ENCODE measurements around the gene NEK10. TPM values are rescaled to one million over a fixed set of nuclear protein-coding genes. Genes with fewer than 3 reads are reported as not detected.
A peak's percentile ranks its signal among the peaks of the same experiment; 100 is the strongest.

Gene NEK10
- total RNA-seq, 1 experiment from 2014 or later: 1.1 TPM

DNA sequence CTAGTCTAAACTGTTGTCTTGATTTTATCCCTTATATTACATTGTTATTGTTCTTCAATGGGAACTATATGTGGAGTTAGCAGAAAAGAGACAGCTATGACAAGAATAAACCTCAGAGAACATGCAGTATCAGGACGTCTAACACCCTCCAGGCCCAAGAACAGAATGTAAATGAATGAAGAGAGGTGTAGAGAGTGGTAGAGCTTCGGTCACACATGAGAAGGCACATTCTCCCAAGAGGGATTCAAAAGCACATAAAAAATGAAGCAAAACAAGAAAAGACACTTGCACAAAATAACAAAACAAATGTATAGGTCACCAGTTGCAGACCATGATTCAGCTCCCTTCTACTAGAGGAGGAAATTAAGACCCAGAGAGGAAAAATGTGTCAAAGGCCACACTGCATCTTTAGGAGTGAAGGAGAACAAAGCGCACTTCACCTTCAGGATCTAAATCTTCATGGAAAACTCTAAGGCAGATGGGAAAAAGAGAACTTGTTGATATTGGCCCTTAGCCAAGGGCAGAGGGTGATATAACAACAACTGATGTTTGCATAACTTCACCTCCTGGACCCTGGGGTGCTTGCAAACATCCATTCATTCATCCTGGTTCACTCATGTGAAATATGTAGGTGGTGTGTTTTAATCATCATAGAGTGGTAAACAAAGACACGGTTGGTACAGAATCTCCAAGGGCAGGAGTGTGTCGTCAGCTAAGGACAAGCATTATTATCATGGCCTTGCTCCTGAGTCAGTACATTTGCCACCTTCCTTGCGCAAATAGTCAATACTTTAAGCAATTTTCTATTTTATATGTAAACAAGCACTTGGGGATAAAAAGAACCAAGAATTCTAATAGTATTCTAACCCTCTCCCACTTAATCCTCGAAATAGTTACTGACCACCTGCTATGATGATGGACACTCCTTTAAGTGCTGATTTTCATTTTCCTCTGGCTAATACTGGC, 8.8 kb downstream of the NEK10 start:
- no peaks in the 10 kb centered on the region for H3K9me3 ChIP-seq (replicated peaks)
- no peaks in the 10 kb centered on the region for H3K27me3 ChIP-seq
- DNase-seq: peak; percentile 51 to 74

DNA sequence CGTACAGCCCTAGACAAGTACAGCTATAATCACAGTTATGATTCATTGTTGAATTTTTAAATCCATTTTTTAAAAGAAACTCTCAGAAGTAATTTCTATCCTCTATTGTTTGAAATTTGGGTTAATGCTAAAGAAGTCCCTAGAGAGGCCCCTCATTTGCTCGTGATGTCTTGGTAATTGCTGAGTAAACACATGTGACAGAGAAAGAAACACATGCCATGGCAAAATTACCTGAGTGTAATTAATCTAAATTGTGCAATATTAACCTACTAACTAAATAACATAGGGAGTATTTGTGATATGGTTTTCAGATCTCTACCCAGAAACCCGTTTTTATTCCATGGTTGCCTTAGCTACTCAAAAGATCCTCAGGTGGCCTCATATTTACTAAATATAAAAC, 10.8 kb downstream of the NEK10 start:
- H3K36me3 ChIP-seq: no peaks in the 10 kb centered on the region
- H3K27me3 ChIP-seq: no peaks in the 10 kb centered on the region
- no peak overlapping the region for H3K4me3 ChIP-seq
- DNase-seq: no peak
- H3K4me1 ChIP-seq: peaks cover 14% of the 10 kb centered on the region; the same call in 1 of the 2 replicates
- H3K9me3 ChIP-seq (replicated peaks): no peaks in the 10 kb centered on the region
- H3K27ac ChIP-seq: no peak overlapping the region

More for the DNA sequence above, 8.8 kb downstream of the NEK10 start:
- Histone ChIP-seq H3K4me3 (no peak overlapping the region), H3K4me1 (peaks cover 14% of the 10 kb centered on the region; the same call in 1 of the 2 replicates), H3K27ac (no peak overlapping the region), H3K36me3 (no peaks in the 10 kb centered on the region)

DNA sequence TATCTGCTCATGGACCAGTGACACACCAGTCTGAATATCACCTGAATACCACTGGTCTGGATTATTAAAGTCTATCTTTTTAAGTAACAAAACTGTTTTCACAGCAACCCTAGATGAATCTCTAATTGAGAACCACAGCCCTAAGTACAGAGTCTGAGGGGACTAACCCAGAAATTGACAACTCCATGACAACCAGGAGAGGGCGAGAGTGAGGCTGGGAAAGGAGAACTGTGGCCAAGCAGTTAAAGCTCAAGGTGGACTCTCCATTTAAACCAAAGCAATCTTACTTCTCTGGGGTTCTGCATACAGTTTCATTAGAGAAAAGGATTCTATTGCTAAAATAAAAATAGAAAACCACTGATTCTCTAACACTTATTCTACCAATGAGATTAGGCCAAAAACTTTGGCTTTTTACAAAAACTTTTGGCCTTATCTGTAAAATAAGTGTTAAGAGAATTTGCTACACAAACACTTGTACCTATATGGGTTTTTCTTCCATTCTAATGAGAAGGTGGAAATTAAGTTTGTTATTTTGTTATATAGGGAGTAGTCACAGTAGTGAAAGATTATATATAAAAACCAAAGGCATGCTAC, 11.4 kb downstream of the NEK10 start:
- no peak overlapping the region for H3K27ac ChIP-seq
- no peaks in the 10 kb centered on the region for H3K9me3 ChIP-seq (replicated peaks)
- H3K4me1 ChIP-seq: peaks cover 14% of the 10 kb centered on the region; the same call in 1 of the 2 replicates
- no peaks in the 10 kb centered on the region for H3K36me3 ChIP-seq
- no peak overlapping the region for H3K4me3 ChIP-seq
- no peaks in the 10 kb centered on the region for H3K27me3 ChIP-seq
- DNase-seq: peak; percentile 61 to 80

DNA sequence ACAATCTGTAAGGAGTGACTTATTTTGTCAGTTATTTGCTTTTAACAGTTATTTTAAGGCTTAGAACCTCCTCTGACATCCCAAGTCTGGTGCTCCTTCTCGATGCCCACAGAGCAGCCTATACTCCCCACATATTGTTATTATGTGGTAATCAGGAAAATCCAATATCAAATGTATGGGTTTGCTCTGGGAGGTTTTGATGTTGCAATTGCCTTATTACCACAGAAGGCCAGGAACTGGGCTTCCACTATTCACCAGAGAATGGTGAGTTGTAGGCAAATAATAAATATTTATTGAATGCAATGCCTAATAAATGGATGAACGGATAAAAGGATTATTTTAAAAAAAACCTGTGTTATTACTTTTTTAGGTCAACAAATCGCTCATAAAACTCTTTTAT, 12.2 kb downstream of the NEK10 start:
- Histone ChIP-seq H3K9me3 (replicated peaks) (no peaks in the 10 kb centered on the region), H3K27ac (no peak overlapping the region), H3K4me1 (peaks cover 14% of the 10 kb centered on the region; the same call in 1 of the 2 replicates), H3K27me3 (no peaks in the 10 kb centered on the region), H3K36me3 (no peaks in the 10 kb centered on the region), H3K4me3 (no peak overlapping the region)
- no peak for DNase-seq

- no peak for DNase-seq
- Histone ChIP-seq H3K36me3 (no peaks in the 10 kb centered on the region), H3K27me3 (no peaks in the 10 kb centered on the region), H3K4me1 (no peaks in the 10 kb centered on the region), H3K9me3 (replicated peaks) (no peaks in the 10 kb centered on the region), H3K27ac (no peak overlapping the region), H3K4me3 (no peak overlapping the region)
Observed at GRCh38 chr3:27354588-27355203, 14.5 kb downstream of the NEK10 start.

DNA sequence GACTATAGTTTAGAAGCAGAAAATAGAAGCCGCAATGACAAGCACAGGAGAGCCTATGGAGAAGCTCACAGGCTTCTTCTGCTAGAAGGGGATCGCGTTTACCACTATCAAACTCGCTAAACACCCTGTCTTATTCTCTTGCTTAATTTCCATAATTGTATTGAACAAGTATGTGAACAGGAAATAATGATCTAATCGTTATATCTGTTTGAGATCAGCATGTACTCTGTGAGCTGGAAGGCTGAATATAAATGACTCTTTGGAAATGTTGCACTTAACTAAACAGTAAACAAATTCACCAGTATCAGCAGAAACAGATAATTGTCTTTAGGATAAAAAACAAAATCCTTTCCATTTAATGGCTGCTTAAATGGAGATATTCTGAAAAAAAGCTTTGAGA, 15.0 kb downstream of the NEK10 start:
- Histone ChIP-seq H3K27ac (no peak overlapping the region), H3K4me1 (no peaks in the 10 kb centered on the region), H3K27me3 (no peaks in the 10 kb centered on the region), H3K4me3 (no peak overlapping the region), H3K9me3 (replicated peaks) (no peaks in the 10 kb centered on the region), H3K36me3 (no peaks in the 10 kb centered on the region)
- no peak for DNase-seq

- Histone ChIP-seq H3K4me3 (no peak overlapping the region), H3K27me3 (no peaks in the 10 kb centered on the region), H3K4me1 (no peaks in the 10 kb centered on the region), H3K27ac (no peak overlapping the region), H3K9me3 (replicated peaks) (no peaks in the 10 kb centered on the region), H3K36me3 (no peaks in the 10 kb centered on the region)
- DNase-seq: no peak
Observed at GRCh38 chr3:27353221-27353620, 16.0 kb downstream of the NEK10 start.

- Histone ChIP-seq H3K27me3 (no peaks in the 10 kb centered on the region), H3K27ac (no peak overlapping the region), H3K4me3 (no peak overlapping the region), H3K9me3 (replicated peaks) (no peaks in the 10 kb centered on the region), H3K36me3 (no peaks in the 10 kb centered on the region), H3K4me1 (no peaks in the 10 kb centered on the region)
- no peak for DNase-seq
Observed at GRCh38 chr3:27352047-27352446, 17.1 kb downstream of the NEK10 start.

DNA sequence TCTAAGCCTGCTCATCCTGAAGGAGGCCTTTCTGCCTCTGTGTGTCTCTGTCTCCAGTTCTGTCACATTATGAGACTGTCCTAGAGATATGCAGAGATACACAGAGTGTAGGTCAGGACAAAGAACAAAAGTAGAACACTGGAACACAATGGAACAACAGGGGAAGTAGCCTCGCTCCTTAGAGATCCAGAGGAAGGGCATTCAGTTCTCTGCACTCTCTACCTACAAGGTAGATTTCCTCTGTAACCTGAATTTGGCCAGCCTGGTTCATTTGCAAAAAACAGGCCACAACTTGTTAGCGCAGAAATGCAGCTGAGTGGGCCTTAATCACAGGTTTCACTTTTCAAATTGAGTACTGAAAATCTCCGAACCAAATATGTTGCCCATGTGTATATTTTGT, 19.4 kb downstream of the NEK10 start:
- Histone ChIP-seq H3K9me3 (replicated peaks) (no peaks in the 10 kb centered on the region), H3K36me3 (no peaks in the 10 kb centered on the region), H3K27ac (no peak overlapping the region), H3K4me3 (no peak overlapping the region), H3K27me3 (no peaks in the 10 kb centered on the region), H3K4me1 (no peaks in the 10 kb centered on the region; the same call in 1 of the 2 replicates)
- no peak for DNase-seq

GRCh38 chr3:27345959-27346865, 23.0 kb downstream of the NEK10 start:
- Histone ChIP-seq H3K4me1 (no peaks in the 10 kb centered on the region; the same call in 1 of the 2 replicates), H3K9me3 (replicated peaks) (no peaks in the 10 kb centered on the region), H3K27me3 (no peaks in the 10 kb centered on the region), H3K36me3 (no peaks in the 10 kb centered on the region), H3K4me3 (no peak overlapping the region), H3K27ac (no peak overlapping the region)
- no peak for DNase-seq

DNA sequence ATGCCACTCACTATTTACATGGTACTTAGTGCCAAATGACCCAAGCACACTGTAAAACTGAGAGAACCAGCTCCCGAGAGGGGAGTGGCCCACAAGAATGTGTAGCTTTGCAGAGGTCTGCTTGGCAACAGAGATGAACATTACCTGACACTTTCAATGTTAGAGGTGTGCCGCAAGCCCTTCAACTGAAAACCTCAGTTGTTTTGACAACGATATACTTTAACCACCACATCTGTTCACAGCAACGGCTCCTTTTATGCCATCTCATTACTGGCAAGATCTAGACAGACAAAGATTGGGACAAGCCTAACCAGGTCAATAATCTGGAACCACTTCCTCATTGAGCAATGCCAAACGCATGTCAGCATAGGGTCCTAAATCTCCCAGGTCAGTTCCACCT, 23.7 kb downstream of the NEK10 start:
- Histone ChIP-seq H3K4me1 (no peaks in the 10 kb centered on the region; the same call in 1 of the 2 replicates), H3K27me3 (no peaks in the 10 kb centered on the region), H3K4me3 (no peak overlapping the region), H3K27ac (no peak overlapping the region), H3K9me3 (replicated peaks) (no peaks in the 10 kb centered on the region), H3K36me3 (no peaks in the 10 kb centered on the region)
- no peak for DNase-seq

DNA sequence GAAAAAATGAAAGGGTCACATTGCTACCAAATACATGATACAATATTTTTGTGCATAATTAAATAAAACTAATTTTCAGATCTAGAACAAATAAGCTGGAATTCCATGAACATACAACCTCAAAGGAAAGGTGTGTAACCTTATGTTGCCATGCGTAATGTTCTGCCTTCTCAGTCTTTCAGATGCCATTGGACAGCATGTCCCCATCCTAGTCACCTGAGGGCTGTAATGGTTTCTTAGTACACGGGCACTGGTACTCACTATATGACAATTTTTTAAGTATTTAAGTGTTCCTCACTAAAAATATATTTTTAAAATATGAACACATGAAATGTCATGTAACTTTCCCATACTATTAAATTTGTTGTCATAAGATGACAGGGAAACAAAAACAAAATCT, 24.1 kb downstream of the NEK10 start:
- Histone ChIP-seq H3K4me3 (no peak overlapping the region), H3K4me1 (no peaks in the 10 kb centered on the region; the same call in 1 of the 2 replicates), H3K9me3 (replicated peaks) (no peaks in the 10 kb centered on the region), H3K27me3 (no peaks in the 10 kb centered on the region), H3K27ac (no peak overlapping the region), H3K36me3 (no peaks in the 10 kb centered on the region)
- DNase-seq: no peak

GRCh38 chr3:27344192-27344591, 25.0 kb downstream of the NEK10 start:
- Histone ChIP-seq H3K9me3 (replicated peaks) (no peaks in the 10 kb centered on the region), H3K36me3 (no peaks in the 10 kb centered on the region), H3K27ac (no peak overlapping the region), H3K4me1 (no peaks in the 10 kb centered on the region; the same call in 1 of the 2 replicates), H3K27me3 (no peaks in the 10 kb centered on the region), H3K4me3 (no peak overlapping the region)
- DNase-seq: no peak

- DNase-seq: no peak
- H3K36me3 ChIP-seq: no peaks in the 10 kb centered on the region
Observed at GRCh38 chr3:27342267-27342666, 26.9 kb downstream of the NEK10 start.

More at GRCh38 chr3:27342267-27342666, 26.9 kb downstream of the NEK10 start:
- H3K27me3 ChIP-seq: no peaks in the 10 kb centered on the region
- no peak overlapping the region for H3K4me3 ChIP-seq
- no peak overlapping the region for H3K27ac ChIP-seq
- H3K9me3 ChIP-seq (replicated peaks): no peaks in the 10 kb centered on the region
- no peaks in the 10 kb centered on the region; the same call in 1 of the 2 replicates for H3K4me1 ChIP-seq

Data from SJCRH30 (cell line).